DMS53 treated with DMSO at 0.1 percent for 48 hours (cell line): ENCODE data around the gene ERC1.
"Not testable (repeated sequence)": the region's sequence is repeated elsewhere in the genome, so short reads cannot be mapped to it uniquely, and the experiment has no call there.

Source experiments
- DNase-seq: peaks from one replicate; lab custom pipeline; 2025; ENCODE audit not compliant: unreplicated experiment; lab: John Stamatoyannopoulos, UW

Gene ERC1

DNA sequence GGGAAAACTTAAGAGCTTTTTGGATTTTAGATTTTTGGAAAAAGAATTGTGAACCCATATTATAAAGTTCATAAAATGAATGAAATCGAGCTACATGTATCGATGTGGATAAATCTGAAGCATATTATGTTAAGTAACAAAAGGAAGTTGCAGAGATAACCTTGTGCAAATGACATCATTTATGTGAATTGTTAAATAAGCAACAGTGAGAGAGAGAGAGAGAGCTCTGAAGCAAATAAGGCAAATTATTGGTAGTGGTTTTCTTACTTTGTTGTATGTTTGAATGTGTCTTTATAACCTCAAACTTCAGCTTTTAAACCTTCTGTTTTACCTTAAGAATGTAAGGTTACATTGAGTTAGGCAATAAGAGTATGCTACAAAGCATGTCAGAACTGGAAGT is 78.8 kb downstream of the ERC1 start:
- no peak for DNase-seq

DNA sequence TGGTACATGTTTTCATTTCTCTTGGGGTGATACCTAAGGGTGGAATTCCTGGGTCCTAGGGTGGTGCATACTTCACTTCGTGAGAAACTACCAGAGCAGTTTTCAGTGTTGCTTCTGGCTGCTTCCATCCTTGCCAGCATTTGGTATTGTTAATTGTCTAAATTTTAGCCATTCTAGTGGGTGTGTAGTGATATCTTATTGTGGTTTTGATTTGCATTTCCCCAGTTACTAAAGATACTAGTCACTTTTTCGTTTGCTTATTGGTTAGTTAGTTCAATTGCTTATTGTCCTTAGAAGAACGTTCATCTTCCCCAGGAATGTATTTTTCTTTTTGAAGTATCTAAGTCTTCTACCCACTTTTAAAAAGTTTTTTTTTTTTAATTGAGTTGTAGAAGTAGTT is 80.2 kb downstream of the ERC1 start:
- no peak for DNase-seq

DNA sequence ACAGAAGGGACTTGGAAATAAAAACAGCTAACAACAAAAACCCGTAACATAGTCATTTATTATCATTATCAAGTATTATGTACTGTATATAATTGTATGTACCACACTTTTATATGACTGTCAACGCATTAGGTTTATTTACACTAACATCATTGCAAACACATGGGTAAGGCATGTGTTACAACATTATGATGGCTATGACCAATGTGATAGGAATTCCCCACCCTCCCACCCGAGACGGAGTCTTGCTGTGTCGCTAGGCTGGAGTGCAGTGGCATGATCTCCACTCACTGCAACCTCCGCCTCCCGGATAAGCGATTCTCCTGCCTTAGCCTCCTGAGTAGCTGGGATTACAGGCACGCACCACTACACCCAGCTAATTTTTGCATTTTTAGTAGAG is 82.6 kb downstream of the ERC1 start:
- no peak for DNase-seq

DNA sequence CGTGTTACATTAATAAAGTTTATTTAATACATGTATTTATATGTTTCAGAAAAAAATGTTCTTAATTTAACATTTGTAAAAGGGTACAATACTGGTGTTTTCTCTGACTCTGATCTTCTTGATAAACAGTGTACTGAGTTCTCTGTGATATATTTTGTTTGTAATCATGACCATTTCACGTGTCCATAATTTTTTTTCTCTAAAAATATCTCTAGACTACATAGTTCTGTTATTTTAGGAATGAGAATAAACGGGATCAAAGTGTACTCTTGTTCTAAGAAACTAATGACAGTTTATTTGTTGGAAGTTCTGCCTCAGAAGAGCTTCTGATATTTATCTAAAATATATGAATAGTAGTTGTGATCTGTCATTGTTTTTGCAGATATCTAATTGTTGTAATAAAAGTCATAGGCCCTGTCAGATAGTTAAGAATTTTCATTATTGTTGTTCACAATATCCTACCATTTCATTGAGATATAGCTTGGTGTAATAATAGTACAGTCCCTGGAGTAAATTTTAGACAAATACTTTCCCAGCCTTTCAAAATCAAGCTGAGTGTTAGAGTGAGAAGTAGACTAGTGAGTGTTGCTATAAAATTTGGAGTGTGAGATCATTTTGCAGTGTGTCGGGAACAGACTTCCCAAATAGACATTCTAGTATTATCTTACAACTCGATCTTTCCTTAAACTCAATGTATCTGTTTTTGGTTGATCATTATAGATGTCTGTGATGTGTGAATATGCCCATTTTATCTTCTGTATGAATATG is 86.2 kb downstream of the ERC1 start:
- no peak for DNase-seq

DNA sequence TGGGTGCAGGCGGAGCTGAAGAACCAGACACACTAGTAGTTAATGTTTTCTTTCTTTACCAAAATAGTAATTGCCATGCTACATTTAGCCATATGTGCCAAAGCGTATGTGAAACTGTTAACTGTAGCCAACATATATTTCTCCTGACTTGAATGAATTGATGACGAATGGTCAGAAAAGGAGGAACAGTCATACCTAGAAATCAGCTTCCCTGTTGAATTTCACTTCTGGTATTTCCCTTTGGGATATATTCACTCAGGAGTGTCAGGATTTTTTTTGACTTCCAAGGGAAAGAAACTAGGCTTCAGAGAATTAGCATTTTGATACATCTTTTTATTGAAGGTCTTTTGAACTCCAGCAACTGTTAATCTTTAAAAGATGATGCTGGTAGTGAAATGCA is 87.0 kb downstream of the ERC1 start:
- DNase-seq, result no peak

DNA sequence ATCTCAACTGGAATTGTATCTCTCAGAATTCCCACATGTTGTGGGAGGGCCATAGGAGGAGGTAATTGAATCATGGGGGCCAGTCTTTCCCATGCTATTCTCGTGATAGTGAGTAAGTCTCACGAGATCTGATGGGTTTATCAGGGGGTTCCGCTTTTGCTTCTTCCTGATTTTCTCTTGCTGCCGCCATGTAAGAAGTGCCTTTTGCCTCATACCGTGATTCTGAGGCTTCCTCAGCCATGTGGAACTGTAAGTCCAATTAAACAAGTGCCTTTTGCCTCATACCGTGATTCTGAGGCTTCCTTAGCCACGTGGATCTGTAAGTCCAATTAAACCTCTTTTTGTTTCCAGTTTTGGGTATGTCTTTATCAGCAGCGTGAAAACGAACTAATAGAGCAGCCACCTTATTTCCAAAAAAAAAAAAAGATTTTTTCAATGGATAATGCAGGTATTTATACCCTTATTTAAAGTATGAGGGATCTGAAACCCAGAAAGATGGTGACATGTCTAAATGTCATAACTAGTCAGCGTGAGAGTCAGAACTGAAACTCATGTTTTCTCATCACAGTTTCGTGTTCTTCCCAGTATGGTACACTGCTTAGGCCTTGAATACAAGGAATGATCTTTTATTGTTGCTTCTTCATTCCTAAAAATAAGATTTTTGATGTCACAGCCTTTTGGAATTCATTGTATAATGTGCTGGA is 89.6 kb downstream of the ERC1 start:
- no peak for DNase-seq

DNA sequence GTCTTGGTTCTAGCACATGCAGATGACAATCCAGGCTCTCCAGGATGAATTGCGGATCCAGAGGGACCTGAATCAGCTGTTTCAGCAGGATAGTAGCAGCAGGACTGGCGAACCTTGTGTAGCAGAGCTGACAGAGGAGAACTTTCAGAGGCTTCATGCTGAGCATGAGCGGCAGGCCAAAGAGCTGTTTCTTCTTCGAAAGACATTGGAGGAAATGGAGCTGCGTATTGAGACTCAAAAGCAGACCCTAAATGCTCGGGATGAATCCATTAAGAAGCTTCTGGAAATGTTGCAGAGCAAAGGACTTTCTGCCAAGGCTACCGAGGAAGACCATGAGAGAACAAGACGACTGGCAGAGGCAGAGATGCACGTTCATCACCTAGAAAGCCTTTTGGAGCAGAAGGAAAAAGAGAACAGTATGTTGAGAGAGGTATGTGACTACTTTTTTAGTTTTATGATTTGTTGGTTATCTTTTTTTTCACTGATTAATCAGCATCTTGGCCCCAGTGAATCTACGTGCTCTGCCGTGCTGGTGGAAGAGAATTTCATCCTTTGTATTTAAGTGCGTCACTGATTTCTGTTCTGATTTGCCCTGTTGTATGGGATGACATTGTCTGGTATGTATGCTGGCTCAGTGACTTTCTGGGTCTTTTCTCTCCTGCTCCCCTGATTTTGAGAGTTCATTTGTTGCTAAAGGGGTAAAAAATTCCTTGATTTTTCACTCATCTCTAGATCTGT is 92.3 kb downstream of the ERC1 start:
- DNase-seq, result no peak

DNA sequence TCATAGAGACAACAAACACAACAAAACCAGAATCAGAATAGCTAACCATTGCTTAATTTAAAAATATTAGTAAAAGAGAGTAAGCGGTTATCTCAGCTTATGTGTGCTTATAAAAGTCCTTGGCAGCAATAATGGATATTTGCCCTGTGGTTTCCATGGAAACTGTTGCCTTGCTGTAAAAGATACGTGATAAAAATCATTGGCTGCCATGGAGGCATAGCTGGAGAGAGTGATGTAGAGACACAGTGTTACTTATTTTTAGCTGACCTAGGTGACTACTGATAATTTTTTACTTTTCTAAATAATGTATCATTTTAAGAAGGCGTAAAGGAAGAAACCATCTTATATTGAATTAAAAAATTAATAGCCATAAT is 92.9 kb downstream of the ERC1 start:
- no peak for DNase-seq

DNA sequence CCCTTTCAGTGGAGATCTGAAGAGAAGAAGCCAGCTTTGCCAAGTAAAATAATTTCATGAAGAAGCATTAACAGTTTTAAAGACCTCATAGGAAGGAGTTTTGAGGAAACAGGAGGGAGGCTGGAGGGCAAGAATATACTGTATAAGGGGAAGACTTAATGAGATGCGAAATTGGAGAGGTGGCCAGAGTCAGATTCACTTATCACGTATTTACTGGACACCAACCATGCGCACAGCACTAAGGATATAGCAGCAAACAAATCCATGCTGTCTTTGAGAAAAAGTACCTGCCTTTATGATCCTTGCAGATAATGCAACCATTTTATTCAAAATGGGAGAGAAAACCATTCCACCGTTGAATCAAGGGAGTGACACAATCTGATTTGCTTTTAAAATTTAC is 100.3 kb downstream of the ERC1 start:
- DNase-seq, result no peak

DNA sequence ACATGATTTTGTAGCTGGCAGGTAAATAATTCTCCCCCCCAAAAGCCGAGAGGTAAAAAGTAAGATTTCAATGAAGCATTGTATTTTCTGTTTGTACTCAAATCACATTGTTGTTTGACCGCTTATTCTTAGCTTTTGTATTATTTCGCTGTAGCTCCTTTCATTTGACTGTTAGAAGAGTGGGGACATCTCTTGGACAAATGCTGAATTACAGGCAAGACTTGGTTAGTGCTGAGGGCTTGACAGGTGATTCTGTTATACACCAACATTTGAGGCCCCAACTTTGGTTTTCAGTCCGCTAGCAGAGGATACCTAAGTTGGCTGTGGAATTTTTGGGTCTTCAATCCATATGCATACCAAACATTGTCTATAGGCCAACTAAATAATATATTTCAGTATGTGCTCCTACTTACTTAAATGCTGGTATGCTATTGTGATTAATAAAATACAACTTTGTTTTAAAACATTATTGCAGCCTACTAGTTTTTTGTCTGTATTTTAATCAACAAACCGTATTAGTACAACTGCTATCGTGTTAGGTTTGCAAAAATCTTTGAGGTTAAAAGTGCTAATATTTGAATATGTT is 102.2 kb downstream of the ERC1 start:
- peak; percentile 63 for DNase-seq

DNA sequence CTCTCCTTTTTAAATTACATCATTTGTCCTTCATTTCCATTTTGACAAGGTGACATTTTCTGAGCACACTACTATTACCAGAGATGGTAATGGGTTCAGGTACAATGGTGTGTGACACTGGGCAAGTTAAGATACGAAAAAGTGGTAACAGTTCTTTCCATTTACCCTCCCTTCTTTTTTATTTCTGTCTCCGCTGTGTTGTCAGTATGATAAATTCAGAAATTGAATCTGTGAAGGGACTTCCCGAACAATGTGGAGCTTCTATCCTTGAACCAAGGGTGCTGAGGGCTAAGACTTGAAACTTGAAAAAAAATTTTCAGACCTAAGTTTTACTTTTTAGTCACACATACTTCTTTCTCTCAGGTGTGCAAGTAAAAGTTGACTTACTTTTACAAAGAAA is 103.7 kb downstream of the ERC1 start:
- DNase-seq, result no peak

DNA sequence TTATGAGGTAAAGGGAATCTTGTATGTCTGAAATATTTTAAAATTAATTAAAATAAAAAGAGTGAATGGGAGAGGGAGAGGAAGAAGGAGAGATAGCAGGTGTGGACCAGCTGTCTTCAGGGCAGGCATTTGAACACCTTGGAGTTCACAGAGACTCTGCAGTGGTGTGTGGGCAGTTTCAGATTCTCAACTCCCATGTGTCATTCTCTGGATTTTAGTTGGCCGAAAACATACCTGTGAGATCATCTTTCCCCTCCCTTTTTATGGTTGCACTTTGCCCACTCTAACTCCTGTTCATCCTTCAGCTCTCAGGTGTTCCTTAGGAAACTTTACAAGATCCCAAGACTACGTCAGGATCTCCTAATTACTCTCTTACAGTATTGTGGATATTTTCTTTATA is 108.1 kb downstream of the ERC1 start:
- DNase-seq, result no peak

DNA sequence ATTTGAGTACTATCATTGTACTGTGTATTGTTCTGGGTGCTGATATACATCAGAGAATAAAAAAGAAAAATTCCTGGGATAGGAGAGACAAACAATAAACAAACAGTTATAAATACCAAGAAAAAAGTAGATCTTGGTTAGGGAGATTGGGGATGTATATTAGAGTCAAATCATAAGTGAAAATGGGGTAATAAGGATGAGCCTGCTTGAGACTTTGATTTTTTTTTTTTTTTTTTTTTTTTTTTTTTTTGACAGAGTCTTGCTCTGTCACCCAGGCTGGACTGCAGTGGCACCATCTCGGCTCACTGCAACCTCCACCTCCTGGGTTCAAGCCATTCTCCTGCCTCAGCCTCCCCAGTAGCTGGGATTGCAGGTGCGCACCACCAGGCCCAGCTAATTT is 108.6 kb downstream of the ERC1 start:
- not testable (repeated sequence) for DNase-seq

DNA sequence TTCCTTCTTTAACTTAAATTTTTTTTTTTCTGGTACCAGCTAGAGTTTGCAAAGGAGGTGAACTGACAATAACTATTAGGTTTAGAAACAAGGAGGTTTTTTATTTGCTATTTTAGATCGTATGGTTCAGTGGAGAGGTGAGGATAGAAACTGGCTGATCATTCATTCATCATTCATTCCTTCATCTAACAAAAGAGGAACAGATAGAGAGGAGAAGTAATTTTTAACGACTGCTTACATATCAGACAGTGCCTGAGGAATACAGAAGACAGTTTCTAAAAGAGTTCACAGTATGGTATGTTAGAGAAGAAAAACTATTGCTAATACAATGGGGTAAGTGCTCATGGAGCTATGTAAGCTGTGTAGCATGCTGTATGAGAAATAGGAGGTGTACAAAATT is 111.1 kb downstream of the ERC1 start:
- DNase-seq, result no peak

DNA sequence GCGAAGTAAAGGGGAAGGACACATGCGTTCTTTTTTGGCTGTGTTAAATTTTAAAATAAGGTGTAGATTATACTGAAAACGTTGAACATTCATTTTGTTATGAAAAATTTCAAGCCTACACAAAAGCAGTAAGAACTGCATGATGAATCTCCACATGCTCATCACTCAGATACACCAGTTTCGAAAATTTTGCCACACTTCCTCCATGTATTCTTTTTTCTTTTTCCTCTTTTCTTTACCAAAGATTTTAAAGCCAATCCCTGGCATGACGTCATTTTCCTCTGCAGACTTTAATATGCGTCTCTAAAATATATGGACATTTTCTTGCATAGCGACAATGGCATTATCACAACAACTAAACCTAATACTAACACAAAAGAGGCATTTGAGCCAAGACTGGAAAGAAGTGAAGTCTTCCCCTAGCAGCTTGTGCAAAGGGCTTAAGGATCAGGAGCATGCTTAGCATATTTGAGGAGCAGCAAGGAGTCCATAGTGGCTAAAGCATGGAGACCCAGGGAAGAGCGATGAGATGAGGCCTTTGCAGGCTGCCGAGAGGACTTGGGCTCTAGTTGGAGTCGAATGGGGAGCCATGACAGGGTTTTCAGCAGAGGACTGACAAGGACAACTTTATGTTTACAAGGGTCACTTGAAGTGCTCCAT is 111.9 kb downstream of the ERC1 start:
- DNase-seq, result no peak

DNA sequence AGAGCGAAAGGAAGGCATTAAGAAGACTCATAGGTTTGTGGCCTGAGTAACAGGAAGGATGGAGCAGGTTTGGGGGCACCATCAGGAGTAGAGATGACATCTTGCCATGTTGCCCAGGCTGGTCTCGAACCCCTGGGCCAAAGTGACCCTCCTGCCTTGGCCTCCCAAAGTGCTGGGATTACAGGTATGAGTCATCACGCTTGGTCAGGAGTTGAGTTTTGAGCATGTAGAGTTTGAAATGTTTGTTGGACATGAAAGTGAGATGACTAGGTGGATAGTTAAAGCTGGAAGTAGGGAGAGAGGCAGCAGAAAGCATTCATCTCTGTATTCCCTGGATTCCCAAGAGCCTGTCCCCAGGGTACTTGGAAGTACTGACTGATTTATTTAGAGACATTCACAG is 112.6 kb downstream of the ERC1 start:
- DNase-seq, result no peak

DNA sequence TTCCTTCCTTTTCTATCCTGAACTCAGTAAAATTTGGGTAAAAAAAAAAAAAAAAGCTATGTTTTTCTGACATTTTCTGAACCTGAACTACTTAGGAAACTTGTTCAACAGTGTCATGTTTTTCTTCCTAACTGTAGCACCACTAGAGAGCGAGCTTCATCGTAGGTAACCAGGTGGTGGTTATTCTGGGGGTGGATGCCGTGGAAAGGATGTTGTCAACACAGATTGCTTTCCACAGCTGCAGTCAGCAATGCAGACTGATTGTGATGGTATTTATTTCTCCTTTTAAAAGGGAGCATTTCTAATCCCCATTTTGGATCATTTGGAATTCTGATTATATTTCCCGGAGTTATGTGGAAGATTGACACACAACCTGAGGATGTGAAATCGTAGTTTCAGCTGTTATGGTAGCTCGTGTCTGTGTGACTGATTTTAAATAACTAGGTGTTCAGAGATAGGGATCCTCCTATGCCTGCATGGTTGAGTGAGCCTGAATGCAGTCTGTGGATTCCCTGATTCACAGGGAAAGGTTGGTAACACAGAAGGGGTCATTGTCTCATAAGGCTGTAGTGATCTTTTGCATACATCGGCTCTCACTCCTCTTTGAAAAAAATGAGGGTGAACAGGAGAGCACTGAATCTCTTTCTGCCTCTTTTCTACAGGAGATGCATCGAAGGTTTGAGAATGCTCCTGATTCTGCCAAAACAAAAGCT is 113.2 kb downstream of the ERC1 start:
- no peak for DNase-seq

DNA sequence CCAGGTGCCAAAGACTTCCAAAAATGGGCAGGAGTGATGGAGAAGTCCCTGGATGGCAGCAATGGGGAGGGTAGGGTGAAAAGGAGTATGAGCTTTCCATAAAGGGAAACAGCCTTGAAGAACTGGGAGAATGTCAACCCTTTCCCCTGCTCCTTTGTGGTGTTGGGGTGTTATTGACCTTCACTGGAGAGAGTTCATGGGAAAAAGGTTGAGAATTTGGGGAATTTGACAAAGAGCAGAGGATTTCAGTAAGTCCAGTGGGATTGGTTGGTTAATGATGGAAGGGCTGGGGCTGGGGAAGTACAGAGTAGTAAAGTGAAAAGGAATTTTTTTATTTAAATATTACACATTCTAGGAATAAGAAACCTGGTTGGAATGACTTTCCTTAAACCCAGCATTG is 116.6 kb downstream of the ERC1 start:
- no peak for DNase-seq

DNA sequence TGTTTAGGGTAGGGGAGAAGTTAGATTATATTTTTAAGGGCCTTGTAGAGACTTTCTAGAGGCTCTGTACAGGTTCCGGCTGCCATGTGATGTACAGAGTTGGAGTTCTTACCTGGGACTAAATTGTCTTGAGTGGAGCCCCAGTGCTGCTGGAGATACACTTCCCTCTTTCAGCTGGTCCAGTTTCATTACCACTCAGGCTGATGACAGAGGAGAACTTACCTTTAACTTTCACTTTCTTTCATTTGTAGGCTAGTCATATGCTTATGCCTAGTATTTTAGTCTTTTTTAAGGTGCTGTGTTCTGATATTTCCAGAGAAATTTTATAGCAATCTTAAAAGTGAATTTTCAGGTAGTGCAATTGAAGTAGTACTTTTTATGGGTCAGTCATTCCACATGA is 117.3 kb downstream of the ERC1 start:
- DNase-seq, result no peak

DNA sequence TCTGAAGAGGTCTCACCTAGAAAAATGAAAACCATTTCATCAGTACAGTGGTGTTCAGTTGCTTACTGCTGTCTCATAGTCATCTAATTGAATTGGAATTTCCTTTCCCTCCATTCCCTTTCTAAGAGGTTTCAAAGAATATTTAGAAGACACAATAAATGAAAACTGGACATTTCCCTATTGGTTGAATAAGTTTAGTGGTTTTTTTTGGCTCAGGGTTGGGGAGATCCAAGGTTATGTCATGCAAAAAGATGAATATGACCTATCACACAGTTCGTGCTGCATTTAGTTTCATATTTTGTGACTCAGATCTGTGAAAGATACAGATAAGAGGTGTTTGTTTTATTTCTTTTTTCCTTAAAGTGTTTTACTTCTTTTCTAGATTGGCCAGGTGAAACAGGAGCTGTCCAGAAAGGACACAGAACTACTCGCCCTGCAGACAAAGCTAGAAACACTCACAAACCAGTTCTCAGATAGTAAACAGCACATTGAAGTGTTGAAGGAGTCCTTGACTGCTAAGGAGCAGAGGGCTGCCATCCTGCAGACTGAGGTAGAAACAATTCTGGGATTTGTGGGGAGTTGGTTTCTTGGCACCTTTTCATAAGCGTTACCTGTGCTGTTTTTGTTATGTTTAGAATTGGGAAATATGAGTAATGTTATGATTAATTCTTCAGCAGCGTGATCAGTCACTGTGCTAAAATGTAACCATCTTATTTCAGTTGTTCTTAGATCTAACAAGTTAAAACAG is 124.6 kb downstream of the ERC1 start:
- DNase-seq, result no peak
